ENCODE results near the gene EHMT1.
A peak's percentile ranks its signal among the peaks of the same experiment; 100 is the strongest.

Gene EHMT1

DNA sequence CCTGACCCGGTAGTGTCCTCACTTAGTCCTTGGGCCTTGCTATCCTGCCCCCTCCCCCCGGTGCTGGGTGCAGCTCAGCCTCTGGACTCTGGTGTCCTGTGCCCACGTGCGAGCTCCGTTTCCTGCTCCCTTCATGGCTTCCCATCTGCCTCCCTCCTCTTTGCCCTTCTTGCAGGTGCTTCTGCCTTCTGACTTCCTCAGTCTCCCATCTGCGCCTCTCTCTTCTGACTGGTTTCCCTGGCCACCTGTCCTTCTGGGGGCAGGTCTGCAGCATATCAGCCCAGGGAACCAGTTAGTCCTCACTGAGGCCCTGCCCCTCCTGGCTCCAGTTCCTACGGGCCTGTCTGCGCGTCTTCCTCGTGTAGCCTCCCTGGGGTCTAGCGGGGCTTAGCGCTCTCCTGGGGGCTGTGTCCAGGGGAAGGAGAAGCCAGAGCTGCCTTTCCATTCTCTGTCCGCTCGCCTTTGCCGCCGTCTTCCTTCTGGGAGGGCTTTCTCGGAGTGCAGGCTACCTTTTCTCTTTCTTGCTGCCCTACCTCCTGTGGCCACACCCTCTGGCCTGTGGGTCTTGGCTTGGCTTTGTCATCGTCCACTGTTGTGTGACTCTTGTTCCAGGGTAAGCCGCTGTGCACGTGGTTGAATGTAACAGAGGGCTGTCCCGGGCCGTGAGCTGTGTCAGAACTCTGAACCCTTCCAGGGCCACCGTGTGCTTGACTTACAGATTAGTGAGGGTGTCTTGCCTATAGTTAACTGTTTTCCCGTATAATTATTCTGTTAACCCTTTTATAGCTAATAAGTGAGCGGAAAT lies 51.8 kb downstream of the EHMT1 start:
- Histone ChIP-seq H4K20me1 (ENCODE audit: insufficient read depth, low read length) (no peaks in the 10 kb centered on the region), H3K27me3 (ENCODE audit: insufficient read depth, low read length) (no peaks in the 10 kb centered on the region)

DNA sequence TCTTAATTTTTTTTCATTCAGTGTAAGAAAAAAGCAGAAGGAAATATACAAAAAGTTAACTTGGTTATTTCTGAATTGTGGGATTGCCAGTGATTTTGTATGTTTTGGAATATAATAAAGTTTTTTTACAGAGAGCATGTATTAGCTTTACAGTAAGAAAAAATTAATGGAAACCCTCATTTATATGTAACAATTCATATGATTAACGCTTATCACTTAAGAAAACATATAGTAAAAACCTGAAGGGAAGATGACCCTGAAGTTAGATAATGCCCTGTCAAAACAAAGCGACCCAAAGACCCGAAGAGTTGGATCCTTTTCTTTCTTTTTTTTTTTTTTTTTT lies 52.4 kb downstream of the EHMT1 start:
- no peak overlapping the region for H3K4me3 ChIP-seq (ENCODE audit: low read depth, low read length, poor library complexity, severe bottlenecking)
- no peaks in the 10 kb centered on the region for H3K9me3 ChIP-seq (ENCODE audit: low read length)
- no peak overlapping the region for H2AFZ ChIP-seq (ENCODE audit: low read length)
- H3K9me2 ChIP-seq (ENCODE audit: low read depth, low read length) = no peaks in the 10 kb centered on the region
- peaks cover 90% of the 10 kb centered on the region for H3K4me1 ChIP-seq (ENCODE audit: insufficient read depth, low read length, severe bottlenecking)
- peaks cover 17% of the 10 kb centered on the region for H3K36me3 ChIP-seq (ENCODE audit: insufficient read depth, low read length)
- H3K4me2 ChIP-seq (ENCODE audit: low read length) = peak overlapping the region; percentile 76
- peaks cover 18% of the 10 kb centered on the region; the same call in 1 of the 2 replicates for H3K79me2 ChIP-seq (ENCODE audit: insufficient read depth, low read length)
- H3K9ac ChIP-seq (ENCODE audit: low read length) = peak overlapping the region; percentile 68; the same call in 1 of the 2 replicates
- H4K20me1 ChIP-seq (ENCODE audit: insufficient read depth, low read length) = no peaks in the 10 kb centered on the region
- peaks cover 10% of the 10 kb centered on the region for H3F3A ChIP-seq (ENCODE audit: insufficient read depth, low read length)
- peak overlapping the region; percentile 99 for H3K27ac ChIP-seq (ENCODE audit: low read depth, low read length, poor library complexity, severe bottlenecking)
- H3K27me3 ChIP-seq (ENCODE audit: insufficient read depth, low read length) = no peaks in the 10 kb centered on the region
- TF ChIP-seq EZH2 (IDR thresholded peaks at IDR 0.05; ENCODE audit: borderline replicate concordance, low read length) = no peak
- TF ChIP-seq, protein P1, sequence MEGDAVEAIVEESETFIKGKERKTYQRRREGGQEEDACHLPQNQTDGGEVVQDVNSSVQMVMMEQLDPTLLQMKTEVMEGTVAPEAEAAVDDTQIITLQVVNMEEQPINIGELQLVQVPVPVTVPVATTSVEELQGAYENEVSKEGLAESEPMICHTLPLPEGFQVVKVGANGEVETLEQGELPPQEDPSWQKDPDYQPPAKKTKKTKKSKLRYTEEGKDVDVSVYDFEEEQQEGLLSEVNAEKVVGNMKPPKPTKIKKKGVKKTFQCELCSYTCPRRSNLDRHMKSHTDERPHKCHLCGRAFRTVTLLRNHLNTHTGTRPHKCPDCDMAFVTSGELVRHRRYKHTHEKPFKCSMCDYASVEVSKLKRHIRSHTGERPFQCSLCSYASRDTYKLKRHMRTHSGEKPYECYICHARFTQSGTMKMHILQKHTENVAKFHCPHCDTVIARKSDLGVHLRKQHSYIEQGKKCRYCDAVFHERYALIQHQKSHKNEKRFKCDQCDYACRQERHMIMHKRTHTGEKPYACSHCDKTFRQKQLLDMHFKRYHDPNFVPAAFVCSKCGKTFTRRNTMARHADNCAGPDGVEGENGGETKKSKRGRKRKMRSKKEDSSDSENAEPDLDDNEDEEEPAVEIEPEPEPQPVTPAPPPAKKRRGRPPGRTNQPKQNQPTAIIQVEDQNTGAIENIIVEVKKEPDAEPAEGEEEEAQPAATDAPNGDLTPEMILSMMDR (IDR thresholded peaks at IDR 0.05; ENCODE audit: low read length) = no peak

More for the DNA sequence above, 51.8 kb downstream of the EHMT1 start:
- Histone ChIP-seq H3F3A (ENCODE audit: insufficient read depth, low read length) (peaks cover 10% of the 10 kb centered on the region), H3K36me3 (ENCODE audit: insufficient read depth, low read length) (peaks cover 17% of the 10 kb centered on the region), H3K79me2 (ENCODE audit: insufficient read depth, low read length) (peaks cover 20% of the 10 kb centered on the region), H2AFZ (ENCODE audit: low read length) (no peak overlapping the region), H3K4me3 (ENCODE audit: low read depth, low read length, poor library complexity, severe bottlenecking) (peak overlapping the region; percentile 4), H3K27ac (ENCODE audit: low read depth, low read length, poor library complexity, severe bottlenecking) (peak overlapping the region; percentile 99), H3K4me1 (ENCODE audit: insufficient read depth, low read length, severe bottlenecking) (peaks cover 96% of the 10 kb centered on the region), H3K9ac (ENCODE audit: low read length) (peak overlapping the region; percentile 68), H3K4me2 (ENCODE audit: low read length) (peak overlapping the region; percentile 76), H3K9me2 (ENCODE audit: low read depth, low read length) (no peaks in the 10 kb centered on the region), H3K9me3 (ENCODE audit: low read length) (no peaks in the 10 kb centered on the region)
- TF ChIP-seq EZH2 (IDR thresholded peaks at IDR 0.05; ENCODE audit: borderline replicate concordance, low read length) = no peak
- TF ChIP-seq, protein P1 (IDR thresholded peaks at IDR 0.05; ENCODE audit: low read length) = no peak

DNA sequence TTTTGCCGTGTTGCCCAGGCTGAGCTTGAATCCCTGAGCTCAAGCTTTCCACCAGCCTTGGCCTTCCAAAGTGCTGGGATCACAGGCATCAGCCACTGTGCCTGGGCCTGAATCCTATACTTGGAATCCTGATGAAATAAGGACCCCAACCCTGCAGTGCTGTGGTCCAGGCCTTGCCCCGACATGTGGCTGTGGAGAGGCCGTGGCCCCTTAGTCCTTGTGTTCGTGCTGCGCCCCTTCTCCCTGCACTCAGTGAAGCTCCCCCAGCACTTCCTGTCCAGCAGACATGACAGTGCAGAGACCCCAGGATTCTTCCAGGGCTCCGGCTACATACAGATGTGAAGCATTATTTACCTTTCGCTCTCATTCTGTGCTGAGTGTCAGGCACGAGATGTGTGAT lies 52.9 kb downstream of the EHMT1 start:
- Histone ChIP-seq H3K27ac (ENCODE audit: low read depth, low read length, poor library complexity, severe bottlenecking) (peak overlapping the region; percentile 99), H3F3A (ENCODE audit: insufficient read depth, low read length) (peaks cover 10% of the 10 kb centered on the region), H3K9me2 (ENCODE audit: low read depth, low read length) (no peaks in the 10 kb centered on the region), H3K36me3 (ENCODE audit: insufficient read depth, low read length) (peaks cover 17% of the 10 kb centered on the region), H4K20me1 (ENCODE audit: insufficient read depth, low read length) (no peaks in the 10 kb centered on the region), H3K4me3 (ENCODE audit: low read depth, low read length, poor library complexity, severe bottlenecking) (peak overlapping the region; percentile 41), H3K9ac (ENCODE audit: low read length) (peak overlapping the region; percentile 68), H3K9me3 (ENCODE audit: low read length) (no peaks in the 10 kb centered on the region), H3K27me3 (ENCODE audit: insufficient read depth, low read length) (no peaks in the 10 kb centered on the region), H3K4me1 (ENCODE audit: insufficient read depth, low read length, severe bottlenecking) (peaks cover 90% of the 10 kb centered on the region), H3K4me2 (ENCODE audit: low read length) (peak overlapping the region; percentile 76), H3K79me2 (ENCODE audit: insufficient read depth, low read length) (peaks cover 17% of the 10 kb centered on the region; the same call in 1 of the 2 replicates), H2AFZ (ENCODE audit: low read length) (no peak overlapping the region)
- TF ChIP-seq EZH2 (IDR thresholded peaks at IDR 0.05; ENCODE audit: borderline replicate concordance, low read length) = no peak
- TF ChIP-seq, protein P1 (IDR thresholded peaks at IDR 0.05; ENCODE audit: low read length) = no peak

Data from OCI-LY1 (cell line).